Stimulated activated naive CD8-positive, alpha-beta T cell treated with anti-CD3 and anti-CD28 coated beads, Interleukin-15, amount 100 ng/mL, for 72 hours (primary cell): Measurements from ENCODE around the gene IL11.

Experiments
- ATAC-seq: fragments of 150-1000 bp; cut with Tn5 transposase; 2 replicates; pipeline ENCODE4 v1.10.0; 2021; ENCODE audit warnings: mild to moderate bottlenecking, moderate library complexity
- DNase-seq, 2 donors: peaks; one replicate each; pipeline ENCODE4 v3.0.0; 2021 to 2022
- H3K27ac Mint-ChIP-seq, 2 donors: one replicate each; pipeline ENCODE4 v1.8.0; 2022; ENCODE audit warnings: mild to moderate bottlenecking in 2 of 2, mixed read lengths in 2 of 2, moderate library complexity in 2 of 2
- H3K27me3 Mint-ChIP-seq: one replicate; pipeline ENCODE4 v1.8.0; 2022; ENCODE audit warnings: mixed read lengths
- H3K4me1 Mint-ChIP-seq: one replicate; pipeline ENCODE4 v1.8.0; 2022; ENCODE audit warnings: mild to moderate bottlenecking, mixed read lengths
- H3K4me3 Mint-ChIP-seq, 2 donors: one replicate each; pipeline ENCODE4 v1.8.0; 2022; ENCODE audit warnings: mild to moderate bottlenecking in 2 of 2, mixed read lengths in 2 of 2, moderate library complexity in 1 of 2
- H3K9me3 Mint-ChIP-seq, 2 donors: one replicate each; pipeline ENCODE4 v1.8.0; 2022; ENCODE audit warnings: mixed read lengths in 2 of 2

Gene IL11

DNA sequence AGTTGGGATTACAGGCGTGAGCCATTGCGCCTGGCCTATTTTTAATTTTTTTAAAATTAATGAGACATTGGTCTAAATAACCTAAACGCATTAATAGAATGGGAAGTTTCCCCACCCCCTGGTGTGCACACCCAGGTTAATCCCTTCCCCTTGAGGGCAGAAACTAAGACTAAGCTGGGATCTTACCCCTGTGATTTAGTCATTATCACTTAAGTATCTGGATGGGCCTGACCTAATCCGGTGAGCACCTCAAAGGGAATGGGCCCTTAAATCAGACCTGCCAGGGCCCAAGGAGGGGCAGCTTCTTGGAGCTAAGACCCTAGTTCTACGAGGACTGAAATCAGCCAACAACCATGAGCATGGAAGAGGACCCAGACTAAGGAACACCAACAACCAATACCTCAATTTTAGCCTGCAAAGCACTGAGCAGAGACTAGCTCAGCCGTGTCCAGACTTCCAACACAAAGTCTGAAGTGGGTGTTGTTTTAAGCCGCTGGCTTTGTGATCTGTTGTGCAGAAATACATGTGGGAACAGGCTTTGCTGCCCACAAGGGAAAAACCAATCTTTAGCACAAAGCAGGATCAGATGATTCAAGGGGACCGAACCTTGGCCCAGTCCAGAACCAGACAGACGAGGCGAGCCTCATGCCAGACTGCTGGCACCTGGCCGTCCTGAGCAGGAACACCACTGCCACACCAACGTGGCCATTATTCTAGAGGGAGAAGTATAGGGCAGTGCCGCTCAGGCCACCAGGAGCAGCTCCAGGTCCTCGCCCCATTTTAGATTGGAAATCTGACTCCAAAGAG lies 30.2 kb upstream of the IL11 start:
- H3K27ac Mint-ChIP-seq = peak overlapping the region in 1 of 2 donors; percentile 90
- no peak overlapping the region for H3K4me3 Mint-ChIP-seq
- ATAC-seq = no peak
- H3K4me1 Mint-ChIP-seq = peaks cover 50% of the 10 kb centered on the region
- no peak for DNase-seq
- H3K27me3 Mint-ChIP-seq = no peaks in the 10 kb centered on the region
- H3K9me3 Mint-ChIP-seq = no peaks in the 10 kb centered on the region

- Mint-ChIP-seq H3K27ac (peak overlapping the region in 1 of 2 donors; percentile 10), H3K27me3 (no peaks in the 10 kb centered on the region), H3K9me3 (no peaks in the 10 kb centered on the region), H3K4me3 (no peak overlapping the region), H3K4me1 (peaks cover 40% of the 10 kb centered on the region)
- ATAC-seq = peak; percentile 47
- no peak for DNase-seq
Measured at GRCh38 chr19:55398200-55398925, 28.1 kb upstream of the IL11 start.

- H3K4me1 Mint-ChIP-seq = peaks cover 44% of the 10 kb centered on the region
- H3K27me3 Mint-ChIP-seq = no peaks in the 10 kb centered on the region
- DNase-seq = no peak
- peak; percentile 19 for ATAC-seq
- no peaks in the 10 kb centered on the region for H3K9me3 Mint-ChIP-seq
- no peak overlapping the region for H3K4me3 Mint-ChIP-seq
- peak overlapping the region in 1 of 2 donors; percentile 77 for H3K27ac Mint-ChIP-seq
Measured at GRCh38 chr19:55392820-55393761, 22.8 kb upstream of the IL11 start.

- ATAC-seq (no peak), DNase-seq (no peak)
- Mint-ChIP-seq H3K9me3 (no peaks in the 10 kb centered on the region), H3K4me3 (no peak overlapping the region), H3K27me3 (no peaks in the 10 kb centered on the region), H3K4me1 (peaks cover 51% of the 10 kb centered on the region), H3K27ac (no peak overlapping the region)
Measured at GRCh38 chr19:55391702-55392615, 21.7 kb upstream of the IL11 start.

GRCh38 chr19:55391191-55391670 lies 21.0 kb upstream of the IL11 start:
- Mint-ChIP-seq H3K9me3 (no peaks in the 10 kb centered on the region), H3K27ac (no peak overlapping the region), H3K27me3 (no peaks in the 10 kb centered on the region), H3K4me1 (peaks cover 58% of the 10 kb centered on the region), H3K4me3 (no peak overlapping the region)
- ATAC-seq (no peak), DNase-seq (no peak)

GRCh38 chr19:55390461-55390880 lies 20.2 kb upstream of the IL11 start:
- Mint-ChIP-seq H3K9me3 (no peaks in the 10 kb centered on the region), H3K27ac (peak overlapping the region; percentile 83 to 88), H3K4me3 (no peak overlapping the region), H3K27me3 (no peaks in the 10 kb centered on the region), H3K4me1 (peaks cover 62% of the 10 kb centered on the region)
- ATAC-seq = no peak
- DNase-seq = no peak

DNA sequence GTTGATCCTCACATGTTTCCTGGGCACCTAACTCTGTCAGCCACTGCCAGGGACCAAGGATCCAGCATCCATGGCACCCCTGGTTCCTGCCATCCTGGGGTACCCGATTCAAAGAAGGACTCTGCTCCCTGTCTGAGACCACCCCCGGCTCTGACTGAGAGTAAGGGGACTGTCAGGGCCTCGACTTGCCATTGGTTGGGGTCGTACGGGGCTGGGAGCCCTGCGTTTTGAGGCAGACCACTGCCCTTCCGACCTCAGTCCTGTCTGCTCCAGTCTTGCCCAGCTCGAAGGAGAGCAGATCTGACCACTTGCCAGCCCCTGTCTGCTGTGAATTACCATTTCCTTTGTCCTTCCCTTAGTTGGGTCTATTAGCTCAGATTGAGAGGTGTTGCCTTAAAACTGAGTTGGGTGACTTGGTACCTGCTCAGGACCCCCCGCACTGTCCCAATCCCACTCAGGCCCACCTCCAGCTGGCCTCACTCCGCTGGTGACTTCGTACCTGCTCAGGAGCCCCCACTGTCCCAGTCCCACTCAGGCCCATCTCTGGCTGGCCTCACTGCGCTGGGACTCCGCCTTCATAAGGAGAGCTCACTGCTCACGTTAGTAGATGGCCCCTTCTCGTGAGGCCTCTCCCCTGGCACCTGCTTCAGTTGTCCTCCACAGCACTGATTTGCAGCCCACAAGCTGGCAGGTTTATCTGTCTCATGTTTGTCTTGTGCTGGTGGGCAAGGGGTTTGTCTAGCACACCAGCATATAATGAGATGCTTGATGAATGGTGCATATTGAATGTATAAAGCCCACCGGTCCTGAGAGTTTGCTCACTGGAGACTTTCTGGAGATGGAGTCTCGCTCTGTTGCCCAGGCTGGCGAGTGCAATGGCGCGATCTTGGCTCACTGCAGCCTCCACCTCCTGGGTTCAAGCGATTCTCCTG lies 19.4 kb upstream of the IL11 start:
- peak overlapping the region; percentile 23 to 68 for H3K4me3 Mint-ChIP-seq
- H3K9me3 Mint-ChIP-seq = no peaks in the 10 kb centered on the region
- peak overlapping the region; percentile 58 to 83 for H3K27ac Mint-ChIP-seq
- peaks cover 66% of the 10 kb centered on the region for H3K4me1 Mint-ChIP-seq
- H3K27me3 Mint-ChIP-seq = no peaks in the 10 kb centered on the region
- DNase-seq (no peak), ATAC-seq (no peak)

DNA sequence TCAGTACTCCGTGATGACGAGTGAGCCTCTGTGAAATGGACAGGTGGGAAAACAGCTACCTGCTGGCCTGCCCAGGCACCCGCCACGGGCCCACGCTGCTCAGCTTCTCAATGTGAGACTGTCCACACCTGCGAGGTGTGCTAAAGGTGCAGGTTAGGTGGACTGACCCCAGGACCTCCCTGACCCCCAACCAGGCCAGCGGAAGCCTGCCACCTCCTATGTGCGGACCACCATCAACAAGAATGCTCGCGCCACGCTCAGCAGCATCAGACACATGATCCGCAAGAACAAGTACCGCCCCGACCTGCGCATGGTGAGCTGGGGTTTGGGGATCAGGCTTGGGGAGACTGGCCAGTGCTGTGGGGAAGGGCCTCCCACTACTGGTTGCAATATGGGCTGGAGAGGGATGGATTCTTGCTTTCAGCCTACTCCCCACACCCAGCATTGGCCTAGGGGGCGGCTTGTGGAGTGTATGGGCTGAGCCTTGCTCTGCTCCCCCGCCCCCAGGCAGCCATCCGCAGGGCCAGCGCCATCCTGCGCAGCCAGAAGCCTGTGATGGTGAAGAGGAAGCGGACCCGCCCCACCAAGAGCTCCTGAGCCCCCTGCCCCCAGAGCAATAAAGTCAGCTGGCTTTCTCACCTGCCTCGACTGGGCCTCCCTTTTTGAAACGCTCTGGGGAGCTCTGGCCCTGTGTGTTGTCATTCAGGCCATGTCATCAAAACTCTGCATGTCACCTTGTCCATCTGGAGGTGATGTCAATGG lies 17.7 kb upstream of the IL11 start:
- no peaks in the 10 kb centered on the region for H3K9me3 Mint-ChIP-seq
- peaks cover 69% of the 10 kb centered on the region for H3K4me1 Mint-ChIP-seq
- H3K27me3 Mint-ChIP-seq = no peaks in the 10 kb centered on the region
- no peak for DNase-seq
- no peak for ATAC-seq
- peak overlapping the region; percentile 76 to 79 for H3K27ac Mint-ChIP-seq
- peak overlapping the region; percentile 93 to 98 for H3K4me3 Mint-ChIP-seq

GRCh38 chr19:55386493-55386971 lies 16.3 kb upstream of the IL11 start:
- peak overlapping the region; percentile 93 to 98 for H3K4me3 Mint-ChIP-seq
- ATAC-seq = no peak
- peaks cover 0 to 4% of the 10 kb centered on the region in 2 donors for H3K9me3 Mint-ChIP-seq
- no peak for DNase-seq
- H3K27ac Mint-ChIP-seq = peak overlapping the region; percentile 99
- H3K27me3 Mint-ChIP-seq = no peaks in the 10 kb centered on the region
- H3K4me1 Mint-ChIP-seq = peaks cover 80% of the 10 kb centered on the region

DNA sequence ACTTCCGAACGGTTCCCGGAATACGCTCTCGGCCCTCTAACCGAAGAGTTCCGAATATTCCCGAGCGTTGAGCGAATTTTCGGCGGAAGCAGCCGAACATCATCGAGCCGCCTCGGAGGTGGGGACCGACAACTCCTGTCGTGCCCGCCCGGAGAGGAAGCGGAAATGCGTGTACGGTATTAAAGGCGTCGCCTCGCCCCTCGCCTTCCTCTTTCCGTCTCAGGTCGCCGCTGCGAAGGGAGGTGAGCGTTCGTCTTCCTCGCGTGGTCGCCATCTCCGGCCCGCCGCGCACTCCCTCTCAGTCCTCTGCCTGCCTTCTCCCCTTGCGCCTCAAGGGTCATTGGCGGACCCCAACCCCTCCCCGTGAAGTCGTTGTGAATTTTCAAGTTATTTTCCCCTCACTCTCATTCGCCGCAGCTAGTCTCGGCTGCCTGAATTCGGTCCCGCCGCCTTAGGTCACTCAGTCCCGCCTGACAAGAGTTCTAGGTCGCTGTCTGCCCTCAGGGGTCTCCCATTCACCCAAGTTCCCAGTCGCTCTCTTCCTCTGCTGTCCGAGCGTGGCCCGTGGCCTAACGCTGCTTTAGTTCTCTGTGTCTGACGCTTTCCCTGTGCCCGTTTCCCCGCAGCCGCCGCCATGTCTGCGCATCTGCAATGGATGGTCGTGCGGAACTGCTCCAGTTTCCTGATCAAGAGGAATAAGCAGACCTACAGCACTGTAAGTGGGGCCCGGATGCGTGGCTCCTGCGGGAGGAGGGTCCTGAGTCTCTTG lies 15.6 kb upstream of the IL11 start, which contains the start of gene RPL28:
Gene RPL28, plus strand, starts transcription at position 209 of the 769 bp plus-strand sequence. Its CDS starts 426 bp downstream, at position 635.
- H3K27ac Mint-ChIP-seq = peak within 1 kb of the TSS; percentile 99
- peak within 1 kb of the TSS; percentile 93 to 98 for H3K4me3 Mint-ChIP-seq
- H3K27me3 Mint-ChIP-seq = no peaks in the 10 kb centered on the region
- peak; percentile 79 for ATAC-seq
- H3K4me1 Mint-ChIP-seq = peaks cover 82% of the 10 kb centered on the region
- peak; percentile 99 for DNase-seq
- peaks cover 0 to 4% of the 10 kb centered on the region in 2 donors for H3K9me3 Mint-ChIP-seq

- DNase-seq = peak; percentile 95
- H3K4me3 Mint-ChIP-seq = peak overlapping the region; percentile 93 to 98
- no peaks in the 10 kb centered on the region for H3K27me3 Mint-ChIP-seq
- H3K27ac Mint-ChIP-seq = peak overlapping the region; percentile 99
- H3K4me1 Mint-ChIP-seq = peaks cover 74% of the 10 kb centered on the region
- H3K9me3 Mint-ChIP-seq = peaks cover 0 to 4% of the 10 kb centered on the region in 2 donors
- ATAC-seq = peak; percentile 84
Measured at GRCh38 chr19:55384920-55385723, 14.9 kb upstream of the IL11 start.
